Endothelial cell of umbilical vein (primary cell): ENCODE measurements around the gene PDE6D. TPM values are rescaled to one million over a fixed set of nuclear protein-coding genes. Genes with fewer than 3 reads are reported as not detected.
A peak's percentile ranks its signal among the peaks of the same experiment; 100 is the strongest.

Experiments used
- BruUV-seq: library from RNA; stranded (reverse); fragments of 400-500 nt; replicated peaks from 2 replicates; lab custom pipeline; 2021; lab: Mats Ljungman, UMichigan
- CTCF ChIA-PET: fragments of 300-600, 350-600 bp; sonication (Branson Sonifier 250); formaldehyde crosslinking; loops from one replicate; lab custom pipeline; 2021; ENCODE audit warnings: antibody characterized with exemption, inconsistent platforms; lab: Charles Lee
- POLR2A ChIA-PET: fragments of 300-600, 350-600 bp; sonication (Branson Sonifier 250); formaldehyde crosslinking; loops from one replicate; lab custom pipeline; 2021; ENCODE audit warnings: antibody characterized with exemption, inconsistent platforms; lab: Charles Lee
- DNase-seq: peaks from one replicate; pipeline ENCODE4 v3.0.0-alpha.2; 2011; ENCODE audit warnings: low read depth, low spot score
- FAIRE-seq: peaks from 2 replicates; lab custom pipeline; 2011; peaks lifted over from hg19 to GRCh38; lab: Jason Lieb, UNC
- H2AFZ ChIP-seq: 2 replicates; pipeline ENCODE4 v1.6.0; 2012; ENCODE audit warnings: low read depth, low read length, control low read depth, inconsistent platforms
- H3K27ac ChIP-seq: 2 replicates; pipeline ENCODE4 v1.5.1; 2011; ENCODE audit warnings: low read depth, mild to moderate bottlenecking, control low read depth, low read length, moderate library complexity; ENCODE audit not compliant: insufficient read depth
- H3K27me3 ChIP-seq, 2 experiments: 2 replicates each; pipeline versions ENCODE4 v1.6.0 to v1.6.1; 2011; ENCODE audit warnings: low read length in 2 of 2, mixed read lengths in 1 of 2; ENCODE audit not compliant: control insufficient read depth in 2 of 2, insufficient read depth in 2 of 2
- H3K36me3 ChIP-seq, 2 experiments: 2 replicates in 1 of 2; 3 replicates in 1 of 2; pipeline ENCODE4 v1.5.1; 2011; ENCODE audit warnings: low read length in 2 of 2, mild to moderate bottlenecking in 1 of 2, moderate library complexity in 1 of 2; ENCODE audit not compliant: control insufficient read depth in 2 of 2, insufficient read depth in 2 of 2; ENCODE audit errors: extremely low read depth in 1 of 2
- H3K4me1 ChIP-seq: 3 replicates; pipeline ENCODE4 v1.5.1; 2011; ENCODE audit warnings: mild to moderate bottlenecking, low read length; ENCODE audit not compliant: control insufficient read depth, insufficient read depth; ENCODE audit errors: extremely low read depth
- H3K4me2 ChIP-seq: 2 replicates; pipeline ENCODE4 v1.6.1; 2011; ENCODE audit warnings: low read length, control low read depth, mixed read lengths; ENCODE audit not compliant: insufficient read depth
- H3K4me3 ChIP-seq, 3 experiments: fragments of 200-600 bp in 1 of 3; sonication (generic), shearing (Covaris generic) in 1 of 3; replicated peaks in 1 of 3; 2 replicates each; pipeline ENCODE4 v1.5.1; 2011 to 2016; ENCODE audit warnings: control low read depth in 3 of 3, low read length in 3 of 3, mild to moderate bottlenecking in 2 of 3, inconsistent platforms in 1 of 3, low read depth in 1 of 3, moderate library complexity in 1 of 3; ENCODE audit not compliant: insufficient read depth in 1 of 3
- H3K79me2 ChIP-seq: 2 replicates; pipeline ENCODE4 v1.6.0; 2012; ENCODE audit warnings: low read length, inconsistent platforms; ENCODE audit not compliant: control insufficient read depth, insufficient read depth
- H3K9ac ChIP-seq: replicated peaks from 2 replicates; pipeline ENCODE3; 2011; ENCODE audit warnings: low read length, control low read depth; ENCODE audit not compliant: insufficient read depth; ENCODE audit errors: extremely low read depth
- H3K9me1 ChIP-seq: replicated peaks from 3 replicates; pipeline ENCODE4 v1.6.0; 2011; ENCODE audit warnings: mild to moderate bottlenecking, low read length; ENCODE audit not compliant: control insufficient read depth, insufficient read depth; ENCODE audit errors: extremely low read depth
- H3K9me3 ChIP-seq: replicated peaks from 2 replicates; pipeline ENCODE4 v1.5.1; 2012; ENCODE audit warnings: low read length, inconsistent platforms; ENCODE audit not compliant: control insufficient read depth, insufficient read depth
- H4K20me1 ChIP-seq: replicated peaks from 2 replicates; pipeline ENCODE3; 2011; ENCODE audit warnings: mild to moderate bottlenecking, low read length; ENCODE audit not compliant: control insufficient read depth, insufficient read depth; ENCODE audit errors: extremely low read depth
- EZH2 ChIP-seq: IDR thresholded peaks from 2 replicates; pipeline ENCODE4 v1.6.1; 2012; ENCODE audit warnings: borderline replicate concordance, low read depth, mild to moderate bottlenecking, moderate library complexity, low read length, inconsistent platforms; ENCODE audit not compliant: severe bottlenecking
- FOS ChIP-seq: IDR thresholded peaks from 2 replicates; pipeline ENCODE4 v1.6.1; 2011; ENCODE audit warnings: mild to moderate bottlenecking, low read length, moderate library complexity, borderline replicate concordance; ENCODE audit not compliant: insufficient read depth
- GATA2 ChIP-seq: IDR thresholded peaks from 2 replicates; pipeline ENCODE4 v1.7.0; 2011; ENCODE audit warnings: low read depth, mild to moderate bottlenecking, moderate library complexity, mixed read lengths, low read length; ENCODE audit not compliant: insufficient read length, insufficient read depth
- JUN ChIP-seq: IDR thresholded peaks from 2 replicates; pipeline ENCODE4 v1.6.1; 2011; ENCODE audit warnings: borderline replicate concordance, low read depth; ENCODE audit not compliant: insufficient read length, insufficient read depth
- POLR2AphosphoS5 ChIP-seq: IDR thresholded peaks from 2 replicates; pipeline ENCODE4 v1.6.1; 2012; ENCODE audit warnings: low read depth, mild to moderate bottlenecking, control low read depth, low read length, moderate library complexity; ENCODE audit not compliant: insufficient read depth
- dilution Hi-C: fragments of 300-500 bp; cut with MboI; formaldehyde crosslinking; loops from one replicate; pipeline ENCODE4 v1.15.0; 2019; ENCODE audit warnings: low sequenced_read_pairs; ENCODE audit not compliant: extremely low pct_ligation_motif_present
- intact Hi-C: fragments of 100-400 bp; cut with micrococcal nuclease; formaldehyde crosslinking; loops from one replicate; pipeline ENCODE4 v1.10.0; 2022
- polyA plus RNA-seq, 4 experiments: library from polyadenylated mRNA; depleted of rRNA in 3 of 4; stranded (reverse) in 3 of 4; unstranded in 1 of 4; fragments of >200 nt; gene quantifications; 2 replicates each; pipeline versions ENCODE4 v1.2.1 to v1.2.3, GENCODE V29; 2011 to 2012; ENCODE audit warnings: missing spikeins in 1 of 4
- total RNA-seq: library from RNA; stranded (reverse); gene quantifications from 2 replicates; pipeline ENCODE4 v1.2.3, GENCODE V29; 2021
- TF ChIP-seq, protein P1 (sequence below): IDR thresholded peaks from 2 replicates; pipeline ENCODE4 v1.6.1; 2011; ENCODE audit not compliant: insufficient read depth, insufficient read length

The PDE6D gene
- total and polyA plus RNA-seq, 2 donors (not counting 3 experiments of a cell fraction or from before 2014, with no cell fraction given), result 23.8 to 36.8 TPM

DNA sequence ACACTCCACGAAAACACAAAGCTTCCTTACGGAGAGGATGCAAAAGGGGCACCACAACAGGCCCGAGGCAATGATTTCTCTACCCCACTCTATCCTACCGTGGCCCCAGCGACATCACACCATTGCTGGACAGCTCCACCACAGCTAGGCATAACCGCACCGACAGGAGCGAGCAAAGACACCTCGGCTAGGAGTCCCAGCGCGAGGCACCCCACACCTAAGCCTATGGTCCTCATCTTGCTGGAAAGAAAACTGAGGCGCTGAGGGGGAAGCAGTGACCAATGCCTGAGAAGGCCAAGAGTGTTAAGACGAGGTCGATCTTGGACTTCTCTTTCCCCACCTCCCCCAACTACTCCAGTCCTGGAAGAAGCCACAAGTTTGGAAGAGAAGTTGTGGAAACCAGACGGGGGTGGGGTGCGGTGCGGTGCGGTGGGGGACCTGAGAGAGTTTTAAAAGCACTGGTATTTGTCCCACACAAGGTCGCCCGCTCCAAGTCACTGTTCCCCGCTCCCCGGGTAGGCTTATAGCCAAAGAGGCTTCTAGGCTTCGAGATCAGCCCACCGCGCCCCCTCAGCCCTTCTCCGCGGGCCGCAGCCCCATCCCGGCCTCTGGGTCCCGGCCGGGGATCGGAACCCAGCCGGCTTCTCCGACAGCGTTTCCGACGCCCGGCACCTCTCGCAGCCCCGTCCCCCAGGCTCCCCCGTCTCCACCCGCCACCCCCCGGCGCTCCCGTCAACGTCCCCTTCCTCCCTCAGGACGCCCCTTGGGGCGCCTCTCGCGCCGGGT lies 766 bp downstream of the PDE6D start:
- peak; percentile 46 for DNase-seq

More for the DNA sequence above, 766 bp downstream of the PDE6D start:
- Histone ChIP-seq H3K79me2 (peaks cover 2% of the 10 kb centered on the region), H2AFZ (peak overlapping the region; percentile 96), H3K9ac (peak overlapping the region; percentile 60), H3K4me1 (peaks cover 20% of the 10 kb centered on the region), H3K27me3 (no peaks in the 10 kb centered on the region), H3K36me3 (no peaks in the 10 kb centered on the region), H3K27ac (no peak overlapping the region), H4K20me1 (no peaks in the 10 kb centered on the region), H3K9me1 (no peaks in the 10 kb centered on the region), H3K9me3 (no peaks in the 10 kb centered on the region), H3K4me3 (peak overlapping the region; percentile 50 to 86 (median 85)), H3K4me2 (peak overlapping the region; percentile 73)
- TF ChIP-seq POLR2AphosphoS5, result no peak
- TF ChIP-seq GATA2, result no peak
- TF ChIP-seq, protein P1, sequence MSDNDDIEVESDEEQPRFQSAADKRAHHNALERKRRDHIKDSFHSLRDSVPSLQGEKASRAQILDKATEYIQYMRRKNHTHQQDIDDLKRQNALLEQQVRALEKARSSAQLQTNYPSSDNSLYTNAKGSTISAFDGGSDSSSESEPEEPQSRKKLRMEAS, result no peak
- TF ChIP-seq EZH2, result no peak
- no peak for TF ChIP-seq FOS
- TF ChIP-seq JUN, result no peak
- no peak for FAIRE-seq
- intact Hi-C loops (loop anchor here (2.0 kb wide), 1 partner anchor 104 kb away; no protein-coding TSS in a partner anchor), dilution Hi-C loops (no loop called here)
- no TSS peak for BruUV-seq
- POLR2A ChIA-PET, result no interaction called here
- CTCF ChIA-PET, result interaction anchor here (0.8 to 1.8 kb wide), 5 partner anchors 37 to 105 kb away, joined by 3 to 9 read pairs (median 5); no protein-coding TSS in a partner anchor
